ENCODE results near the gene NUDCD3.

DNA sequence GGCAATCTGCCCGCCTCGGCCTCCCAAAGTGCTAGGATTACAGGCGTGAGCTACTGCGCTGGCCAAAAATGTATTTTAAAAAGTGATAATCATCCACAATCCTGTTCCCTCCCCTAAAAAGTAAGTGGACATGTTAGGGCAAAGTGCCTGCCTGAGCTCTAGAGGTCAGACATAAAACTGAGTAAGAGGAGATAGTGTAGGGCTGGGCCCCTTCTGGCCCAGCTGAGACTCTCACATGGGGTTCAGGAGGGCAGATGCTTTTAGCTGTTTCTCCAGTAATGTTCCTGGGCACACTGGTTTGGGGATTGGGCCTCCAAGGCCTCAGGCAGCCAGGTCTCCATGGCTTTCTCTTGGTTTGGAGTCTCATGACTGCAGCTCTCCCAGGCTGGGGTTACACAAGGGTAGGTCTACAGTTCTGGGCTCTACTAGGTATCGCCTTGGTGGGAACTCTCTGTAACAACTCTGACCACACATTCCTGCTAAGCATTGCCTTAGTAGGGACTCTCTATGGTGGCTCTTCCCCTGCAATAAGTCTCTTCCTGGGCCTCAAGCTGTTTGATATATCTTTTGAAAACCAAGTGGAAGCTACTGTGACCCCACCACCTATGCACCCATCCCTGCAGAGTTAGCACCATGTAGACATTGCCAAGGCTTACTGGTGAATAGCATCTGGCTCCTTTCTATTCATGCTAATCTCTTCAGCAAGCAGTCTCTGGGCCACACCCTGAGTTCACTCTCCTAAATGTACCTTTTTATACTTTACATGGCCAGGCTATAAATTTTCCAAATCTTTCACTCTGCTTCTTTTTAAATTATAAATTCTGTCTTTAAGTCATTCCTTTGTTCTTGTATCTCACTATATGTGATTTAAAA, 6.9 kb upstream of the NUDCD3 start:
- TF ChIP-seq, protein P1, sequence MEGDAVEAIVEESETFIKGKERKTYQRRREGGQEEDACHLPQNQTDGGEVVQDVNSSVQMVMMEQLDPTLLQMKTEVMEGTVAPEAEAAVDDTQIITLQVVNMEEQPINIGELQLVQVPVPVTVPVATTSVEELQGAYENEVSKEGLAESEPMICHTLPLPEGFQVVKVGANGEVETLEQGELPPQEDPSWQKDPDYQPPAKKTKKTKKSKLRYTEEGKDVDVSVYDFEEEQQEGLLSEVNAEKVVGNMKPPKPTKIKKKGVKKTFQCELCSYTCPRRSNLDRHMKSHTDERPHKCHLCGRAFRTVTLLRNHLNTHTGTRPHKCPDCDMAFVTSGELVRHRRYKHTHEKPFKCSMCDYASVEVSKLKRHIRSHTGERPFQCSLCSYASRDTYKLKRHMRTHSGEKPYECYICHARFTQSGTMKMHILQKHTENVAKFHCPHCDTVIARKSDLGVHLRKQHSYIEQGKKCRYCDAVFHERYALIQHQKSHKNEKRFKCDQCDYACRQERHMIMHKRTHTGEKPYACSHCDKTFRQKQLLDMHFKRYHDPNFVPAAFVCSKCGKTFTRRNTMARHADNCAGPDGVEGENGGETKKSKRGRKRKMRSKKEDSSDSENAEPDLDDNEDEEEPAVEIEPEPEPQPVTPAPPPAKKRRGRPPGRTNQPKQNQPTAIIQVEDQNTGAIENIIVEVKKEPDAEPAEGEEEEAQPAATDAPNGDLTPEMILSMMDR (IDR thresholded peaks at IDR 0.05 in 2 of 3, conservative IDR thresholded peaks at IDR 0.05 in 1 of 3; ENCODE audit: borderline replicate concordance in 1 of 3, insufficient read depth in 1 of 3, low read depth in 2 of 3, low read length in 2 of 3), result no peak
- no peak for TF ChIP-seq EGR1 (IDR thresholded peaks at IDR 0.05; ENCODE audit: low read depth)
